Panc1 (cell line): ENCODE measurements around the gene KRTAP5-2. TPM values are rescaled to one million over a fixed set of nuclear protein-coding genes. Genes with fewer than 3 reads are reported as not detected.

Experiments used
- ATAC-seq: fragments of 200-7000 bp; cut with Tn5 transposase; 2 replicates; pipeline ENCODE4 v1.9.1; 2020; ENCODE audit warnings: mild to moderate bottlenecking, moderate library complexity
- BruUV-seq: library from RNA; stranded (reverse); fragments of 400-500 nt; replicated peaks from 2 replicates; lab custom pipeline; 2021; lab: Mats Ljungman, UMichigan
- CTCF ChIA-PET: fragments of 300-600 bp; sonication (Branson Sonifier 250); formaldehyde crosslinking; loops from one replicate; lab custom pipeline; 2022; ENCODE audit warnings: antibody characterized with exemption; lab: Charles Lee
- POLR2A ChIA-PET: fragments of 300-600 bp; sonication (Branson Sonifier 250); formaldehyde crosslinking; loops from one replicate; lab custom pipeline; 2022; ENCODE audit warnings: antibody characterized with exemption; lab: Charles Lee
- DNase-seq: peaks from one replicate; pipeline ENCODE4 v3.0.0-alpha.2; 2010; ENCODE audit warnings: low read depth, low spot score
- H3K27ac ChIP-seq: 2 replicates; pipeline ENCODE4 v1.5.1; 2011; ENCODE audit warnings: mild to moderate bottlenecking, low read length, inconsistent platforms
- H3K27me3 ChIP-seq: fragments of 200-500 bp; sonication (Bioruptor generic); 2 replicates; pipeline ENCODE4 v1.6.0; 2014; ENCODE audit warnings: low read length, inconsistent platforms; ENCODE audit not compliant: control insufficient read depth, insufficient read depth
- H3K36me3 ChIP-seq: fragments of 200-500 bp; sonication (Bioruptor generic); 2 replicates; pipeline ENCODE4 v1.5.1; 2014; ENCODE audit warnings: inconsistent platforms, mild to moderate bottlenecking, low read length, moderate library complexity; ENCODE audit not compliant: control insufficient read depth, insufficient read depth
- H3K4me1 ChIP-seq: 2 replicates; pipeline ENCODE4 v1.5.1; 2011; ENCODE audit warnings: inconsistent platforms, mild to moderate bottlenecking, low read length, moderate library complexity; ENCODE audit not compliant: control insufficient read depth, insufficient read depth
- H3K4me3 ChIP-seq, 2 experiments: 2 replicates each; pipeline ENCODE4 v1.5.1; 2011 to 2012; ENCODE audit warnings: low read depth in 2 of 2, low read length in 2 of 2, mild to moderate bottlenecking in 2 of 2, inconsistent platforms in 1 of 2, moderate library complexity in 1 of 2
- H3K9me3 ChIP-seq: fragments of 200-500 bp; sonication (Bioruptor generic); 2 replicates; pipeline ENCODE4 v1.5.1; 2014; ENCODE audit warnings: low read depth, mild to moderate bottlenecking, inconsistent platforms, low read length, moderate library complexity; ENCODE audit not compliant: control insufficient read depth, insufficient read depth
- CTCF ChIP-seq: fragments of 450-650 bp; IDR thresholded peaks from 2 replicates; pipeline ENCODE4 v1.5.1; 2017; ENCODE audit warnings: mild to moderate bottlenecking
- POLR2AphosphoS5 ChIP-seq: IDR thresholded peaks from 2 replicates; pipeline ENCODE4 v1.6.1; 2012; ENCODE audit warnings: mild to moderate bottlenecking, low read depth, low read length, moderate library complexity
- REST ChIP-seq, 2 experiments: IDR thresholded peaks; 2 replicates each; pipeline ENCODE4 v1.6.1; 2011 to 2012; ENCODE audit warnings: low read depth in 2 of 2, control low read depth in 1 of 2, low read length in 1 of 2, mild to moderate bottlenecking in 1 of 2, moderate library complexity in 1 of 2; ENCODE audit not compliant: insufficient read depth in 1 of 2
- SIN3A ChIP-seq: IDR thresholded peaks from 2 replicates; pipeline ENCODE4 v1.6.1; 2012; ENCODE audit warnings: low read depth, mild to moderate bottlenecking, low read length, moderate library complexity, borderline replicate concordance; ENCODE audit not compliant: insufficient read depth
- TCF7L2 ChIP-seq: IDR thresholded peaks from 2 replicates; pipeline ENCODE4 v1.6.1; 2011; ENCODE audit warnings: mild to moderate bottlenecking, low read depth, low read length, inconsistent platforms
- in situ Hi-C: cut with HindIII; loops from 2 replicates; pipeline ENCODE4 v1.10.0; 2016; ENCODE audit warnings: low sequenced_read_pairs, low pct_unique_long_range_greater_than_20kb
- intact Hi-C: fragments of 100-400 bp; cut with micrococcal nuclease; formaldehyde crosslinking; loops from one replicate; pipeline ENCODE4 v1.10.0; 2022; ENCODE audit not compliant: unreplicated experiment
- total RNA-seq: library from RNA; stranded (reverse); gene quantifications from one replicate; pipeline ENCODE4 v1.2.1, GENCODE V29; 2021; ENCODE audit not compliant: unreplicated experiment

KRTAP5-2 gene
- total RNA-seq, 1 experiment from 2014 or later, result not detected

GRCh38 chr11:1629326-1630185, 31.5 kb upstream of the KRTAP5-2 start, which contains the start of gene KRTAP5-5:
KRTAP5-5 (plus strand) TSS chr11:1629775; CDS start chr11:1629841, 66 bp downstream.
- in situ Hi-C loops, result loop anchor here (5.0 kb wide), 1 partner anchor 92 kb away; no protein-coding TSS in a partner anchor
- BruUV-seq, result no TSS peak
- Histone ChIP-seq H3K27ac (no peak within 1 kb of the TSS), H3K27me3 (peaks cover 15% of the 10 kb centered on the region), H3K4me1 (peaks cover 10% of the 10 kb centered on the region; the same call in 1 of the 2 replicates), H3K9me3 (no peaks in the 10 kb centered on the region), H3K4me3 (no peak within 1 kb of the TSS), H3K36me3 (no peaks in the 10 kb centered on the region)
- ChIA-PET CTCF (interaction anchor here (0.7 to 1.7 kb wide), 3 partner anchors 33 to 34 kb away, joined by 3 to 8 read pairs (median 6); no protein-coding TSS in a partner anchor), POLR2A (no interaction called here)
- no peak for DNase-seq
- no peak for TF ChIP-seq TCF7L2
- TF ChIP-seq POLR2AphosphoS5, result no peak
- TF ChIP-seq REST (IDR thresholded peaks at IDR 0.05; ENCODE audit: insufficient read depth in 1 of 2, low read depth in 2 of 2, low read length in 1 of 2), result no peak
- no peak for TF ChIP-seq SIN3A
- no peak for TF ChIP-seq CTCF
- intact Hi-C loops, result no loop called here
- ATAC-seq, result peak; percentile 47

- Histone ChIP-seq H3K36me3 (no peaks in the 10 kb centered on the region), H3K4me3 (no peak overlapping the region), H3K9me3 (no peaks in the 10 kb centered on the region), H3K27ac (no peak overlapping the region), H3K4me1 (peaks cover 10% of the 10 kb centered on the region; the same call in 1 of the 2 replicates), H3K27me3 (peaks cover 17% of the 10 kb centered on the region)
- ATAC-seq (peak; percentile 94), DNase-seq (no peak)
- no TSS peak for BruUV-seq
- ChIA-PET POLR2A (no interaction called here), CTCF (interaction anchor here (0.6 to 1.0 kb wide), 5 partner anchors 32 to 82 kb away, joined by 3 to 6 read pairs (median 3); no protein-coding TSS in a partner anchor)
- intact Hi-C loops (no loop called here), in situ Hi-C loops (no loop called here)
- TF ChIP-seq TCF7L2 (no peak), CTCF (peak; percentile 100), SIN3A (no peak), POLR2AphosphoS5 (no peak), REST (IDR thresholded peaks at IDR 0.05; ENCODE audit: insufficient read depth in 1 of 2, low read depth in 2 of 2, low read length in 1 of 2) (0 out of 4 replicates have a peak, but pooled peaks of 1 of the 2 experiments have one; percentile 63)
These were observed 30.6 kb upstream of the KRTAP5-2 start for GRCh38 chr11:1628506-1629325.
